HepG2 (cell line): ENCODE results near the gene AJM1. TPM values are rescaled to one million over a fixed set of nuclear protein-coding genes. Genes with fewer than 3 reads are reported as not detected.

Experiments used
- CBX1 ChIP-seq: IDR thresholded peaks from one replicate; pipeline ENCODE4 v1.6.1; 2016; ENCODE audit warnings: antibody characterized with exemption, low read depth
- CREBL2 ChIP-seq: sonication (generic); formaldehyde crosslinking; IDR thresholded peaks from 2 replicates; pipeline ENCODE4 v1.8.1; 2023; ENCODE audit warnings: missing genetic modification reagents, mild to moderate bottlenecking, borderline replicate concordance
- HNRNPUL1 ChIP-seq: fragments of 200-400 bp; formaldehyde crosslinking; IDR thresholded peaks from 2 replicates; pipeline ENCODE4 v1.6.1; 2017; ENCODE audit warnings: low read depth, mild to moderate bottlenecking, low read length, moderate library complexity
- KDM4B ChIP-seq: sonication (generic); formaldehyde crosslinking; IDR thresholded peaks from 2 replicates; pipeline ENCODE4 v1.4.0; 2020; ENCODE audit warnings: missing genetic modification reagents
- LCORL ChIP-seq, 2 experiments: fragments of 450-650 bp in 1 of 2; sonication (generic) in 1 of 2; formaldehyde crosslinking in 1 of 2; IDR thresholded peaks; 2 replicates each; pipeline versions ENCODE4 v1.5.0 to v1.6.1; 2017 to 2020; ENCODE audit warnings: antibody characterized with exemption in 1 of 2, missing genetic modification reagents in 1 of 2
- NFE2 ChIP-seq: sonication (generic); formaldehyde crosslinking; IDR thresholded peaks from 2 replicates; pipeline ENCODE4 v1.4.0; 2020; ENCODE audit warnings: missing genetic modification reagents
- POLR2G ChIP-seq: fragments of 200-400 bp; formaldehyde crosslinking; IDR thresholded peaks from 2 replicates; pipeline ENCODE4 v1.6.1; 2018; ENCODE audit warnings: mild to moderate bottlenecking, low read depth, low read length, moderate library complexity
- RBFOX2 ChIP-seq: fragments of 200-400 bp; formaldehyde crosslinking; IDR thresholded peaks from 2 replicates; pipeline ENCODE4 v1.6.1; 2017; ENCODE audit warnings: low read depth, mild to moderate bottlenecking, low read length
- RFX5 ChIP-seq: IDR thresholded peaks from 2 replicates; pipeline ENCODE4 v1.6.1; 2011; ENCODE audit warnings: low read depth, low read length, improper control_type of control experiment
- SP5 ChIP-seq: IDR thresholded peaks from 2 replicates; pipeline ENCODE4 v1.6.1; 2016; ENCODE audit warnings: low read depth, borderline replicate concordance
- STAT5B ChIP-seq: sonication (generic); formaldehyde crosslinking; IDR thresholded peaks from 2 replicates; pipeline ENCODE4 v1.4.0; 2020; ENCODE audit warnings: missing genetic modification reagents
- SYNCRIP ChIP-seq: fragments of 200-400 bp; formaldehyde crosslinking; IDR thresholded peaks from 2 replicates; pipeline ENCODE4 v1.6.1; 2018; ENCODE audit warnings: mild to moderate bottlenecking, low read depth, low read length; ENCODE audit not compliant: insufficient read depth
- TBX2 ChIP-seq: sonication (generic); formaldehyde crosslinking; IDR thresholded peaks from 2 replicates; pipeline ENCODE4 v1.5.0; 2020; ENCODE audit warnings: missing genetic modification reagents, mild to moderate bottlenecking, borderline replicate concordance
- ZNF143 ChIP-seq: sonication (generic); formaldehyde crosslinking; IDR thresholded peaks from 2 replicates; pipeline ENCODE4 v1.4.0; 2020; ENCODE audit warnings: missing genetic modification reagents
- ZNF160 ChIP-seq: sonication (generic); formaldehyde crosslinking; IDR thresholded peaks from 2 replicates; pipeline ENCODE4 v1.8.0; 2022; ENCODE audit warnings: mild to moderate bottlenecking, inconsistent platforms, missing genetic modification reagents
- ZNF431 ChIP-seq: sonication (generic); formaldehyde crosslinking; IDR thresholded peaks from 2 replicates; pipeline ENCODE4 v1.9.0; 2022; ENCODE audit warnings: missing genetic modification reagents, low read depth, mild to moderate bottlenecking, borderline replicate concordance
- ZNF547 ChIP-seq: sonication (generic); formaldehyde crosslinking; IDR thresholded peaks from 2 replicates; pipeline ENCODE4 v1.5.1; 2020; ENCODE audit warnings: mild to moderate bottlenecking, missing genetic modification reagents
- ZNF678 ChIP-seq: sonication (generic); formaldehyde crosslinking; IDR thresholded peaks from 2 replicates; pipeline ENCODE4 v1.4.0; 2020; ENCODE audit warnings: mild to moderate bottlenecking, missing genetic modification reagents
- ZNF839 ChIP-seq: sonication (generic); formaldehyde crosslinking; IDR thresholded peaks from 2 replicates; pipeline ENCODE4 v1.4.0; 2020; ENCODE audit warnings: missing genetic modification reagents, mild to moderate bottlenecking, borderline replicate concordance
- ZNF891 ChIP-seq: sonication (generic); formaldehyde crosslinking; IDR thresholded peaks from 2 replicates; pipeline ENCODE4 v1.5.0; 2020; ENCODE audit warnings: mild to moderate bottlenecking, missing genetic modification reagents
- polyA plus RNA-seq, 8 experiments: library from polyadenylated mRNA; depleted of rRNA in 3 of 8; stranded (reverse) in 7 of 8; unstranded in 1 of 8; fragments of >200 nt; fragmentation: Illumina TruSeq in 4 of 8; extraction: Trizol in 4 of 8; gene quantifications; 2 replicates each; pipeline versions ENCODE4 v1.2.1 to v1.2.3, GENCODE V29; 2011 to 2016; ENCODE audit warnings: low read depth in 4 of 8, missing spikeins in 1 of 8, mixed read lengths in 1 of 8; ENCODE audit not compliant: insufficient read depth in 1 of 8
- total RNA-seq, 5 experiments: library from RNA; depleted of rRNA; stranded (reverse); fragments of >200 nt; fragmentation: Illumina TruSeq; extraction: Trizol; gene quantifications; 2 replicates each; pipeline ENCODE4 v1.2.3, GENCODE V29; 2016; ENCODE audit warnings: low read depth in 1 of 5
- TF ChIP-seq, protein P1 (sequence below): sonication (generic); formaldehyde crosslinking; IDR thresholded peaks from 2 replicates; pipeline ENCODE4 v1.4.0; 2020; ENCODE audit warnings: missing genetic modification reagents
- TF ChIP-seq, protein P2 (sequence below): sonication (generic); formaldehyde crosslinking; IDR thresholded peaks from 2 replicates; pipeline ENCODE4 v1.5.0; 2020; ENCODE audit warnings: mild to moderate bottlenecking, missing genetic modification reagents
- TF ChIP-seq, protein P3 (sequence below): sonication (generic); formaldehyde crosslinking; conservative IDR thresholded peaks from 2 replicates; pipeline ENCODE4 v1.8.1; 2023; ENCODE audit warnings: missing genetic modification reagents
- TF ChIP-seq, protein P4 (sequence below): IDR thresholded peaks from 2 replicates; pipeline ENCODE4 v1.6.1; 2016; ENCODE audit warnings: missing compliant biosample characterization, missing genetic modification reagents, borderline replicate concordance

Gene AJM1
- total and polyA plus RNA-seq, 2 of the 13 experiments (the other 11 are each of a cell fraction or from before 2014, with no cell fraction given), result 1.1 to 1.2 TPM

DNA sequence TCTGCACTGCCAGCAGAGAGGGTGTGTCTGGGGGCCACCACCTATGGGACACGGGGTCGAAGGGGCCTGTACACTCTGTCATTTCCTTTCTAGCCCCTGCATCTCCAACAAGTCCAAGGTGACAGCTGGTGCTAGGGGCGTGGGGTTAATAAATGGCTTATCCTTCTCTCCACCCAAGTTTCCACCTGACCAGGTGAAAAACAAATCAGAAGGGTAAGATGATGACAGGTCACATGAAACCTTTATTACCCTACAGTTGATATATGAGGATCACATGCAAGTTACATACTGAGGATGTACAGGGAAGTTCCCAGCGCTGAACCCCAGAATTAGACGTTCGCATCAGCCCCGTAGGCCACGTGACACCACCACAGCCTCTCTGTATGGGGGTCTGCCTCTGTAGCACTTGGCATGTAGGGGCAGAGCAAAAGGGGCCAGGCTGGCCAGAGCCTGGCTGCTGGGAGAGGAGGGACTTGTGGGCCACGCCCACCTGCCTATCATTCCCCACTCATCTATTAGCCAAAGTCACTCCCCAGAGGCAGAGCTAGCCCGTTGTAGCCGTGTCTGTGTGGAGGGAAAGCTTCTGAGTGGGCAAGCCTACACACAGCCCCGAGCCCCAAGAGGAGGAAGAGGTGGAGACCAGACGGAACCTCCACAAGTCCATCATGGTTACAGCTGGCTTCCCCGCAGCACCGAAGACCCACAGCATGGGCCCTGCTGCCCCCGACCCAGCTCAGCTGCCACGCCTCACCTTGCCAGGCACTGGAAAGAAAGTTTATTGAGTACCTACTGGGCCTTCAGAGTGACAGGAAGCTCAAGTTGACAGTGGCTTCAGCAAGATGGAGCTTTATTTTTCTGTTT lies 49.0 kb upstream of the AJM1 start (continued):
- TF ChIP-seq TBX2 (CRISPR knock-in tag), result peak; percentile 14; the same call in 1 of the 2 replicates
- no peak for TF ChIP-seq KDM4B
- TF ChIP-seq, protein P1, sequence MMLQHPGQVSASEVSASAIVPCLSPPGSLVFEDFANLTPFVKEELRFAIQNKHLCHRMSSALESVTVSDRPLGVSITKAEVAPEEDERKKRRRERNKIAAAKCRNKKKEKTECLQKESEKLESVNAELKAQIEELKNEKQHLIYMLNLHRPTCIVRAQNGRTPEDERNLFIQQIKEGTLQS (CRISPR knock-in tag), result no peak
- no peak for TF ChIP-seq CBX1
- TF ChIP-seq STAT5B (CRISPR knock-in tag), result no peak
- TF ChIP-seq ZNF431 (CRISPR knock-in tag), result 0 out of 2 replicates have a peak, but pooled peaks have one; percentile 45
- TF ChIP-seq LCORL (IDR thresholded peaks at IDR 0.05), result no peak
- TF ChIP-seq LCORL (CRISPR knock-in tag; IDR thresholded peaks at IDR 0.05), result peak; percentile 52; the same call in 1 of the 2 replicates
- no peak for TF ChIP-seq ZNF143 (CRISPR knock-in tag)
- no peak for TF ChIP-seq HNRNPUL1
- TF ChIP-seq NFE2 (CRISPR knock-in tag), result no peak
- TF ChIP-seq CREBL2, result no peak
- TF ChIP-seq ZNF839 (CRISPR knock-in tag), result no peak
- no peak; the same call in 1 of the 2 replicates for TF ChIP-seq POLR2G
- TF ChIP-seq, protein P2, sequence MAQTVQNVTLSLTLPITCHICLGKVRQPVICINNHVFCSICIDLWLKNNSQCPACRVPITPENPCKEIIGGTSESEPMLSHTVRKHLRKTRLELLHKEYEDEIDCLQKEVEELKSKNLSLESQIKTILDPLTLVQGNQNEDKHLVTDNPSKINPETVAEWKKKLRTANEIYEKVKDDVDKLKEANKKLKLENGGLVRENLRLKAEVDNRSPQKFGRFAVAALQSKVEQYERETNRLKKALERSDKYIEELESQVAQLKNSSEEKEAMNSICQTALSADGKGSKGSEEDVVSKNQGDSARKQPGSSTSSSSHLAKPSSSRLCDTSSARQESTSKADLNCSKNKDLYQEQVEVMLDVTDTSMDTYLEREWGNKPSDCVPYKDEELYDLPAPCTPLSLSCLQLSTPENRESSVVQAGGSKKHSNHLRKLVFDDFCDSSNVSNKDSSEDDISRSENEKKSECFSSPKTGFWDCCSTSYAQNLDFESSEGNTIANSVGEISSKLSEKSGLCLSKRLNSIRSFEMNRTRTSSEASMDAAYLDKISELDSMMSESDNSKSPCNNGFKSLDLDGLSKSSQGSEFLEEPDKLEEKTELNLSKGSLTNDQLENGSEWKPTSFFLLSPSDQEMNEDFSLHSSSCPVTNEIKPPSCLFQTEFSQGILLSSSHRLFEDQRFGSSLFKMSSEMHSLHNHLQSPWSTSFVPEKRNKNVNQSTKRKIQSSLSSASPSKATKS, result no peak
- TF ChIP-seq ZNF160 (CRISPR knock-in tag), result no peak
- 0 out of 2 replicates have a peak, but pooled peaks have one; percentile 15 for TF ChIP-seq ZNF547 (CRISPR knock-in tag)
- no peak for TF ChIP-seq SYNCRIP
- no peak for TF ChIP-seq ZNF678
- no peak for TF ChIP-seq RFX5
- peak; percentile 63; the same call in 1 of the 2 replicates for TF ChIP-seq RBFOX2
- TF ChIP-seq SP5 (CRISPR knock-in tag), result peak; percentile 53; the same call in 1 of the 2 replicates
- TF ChIP-seq, protein P3, sequence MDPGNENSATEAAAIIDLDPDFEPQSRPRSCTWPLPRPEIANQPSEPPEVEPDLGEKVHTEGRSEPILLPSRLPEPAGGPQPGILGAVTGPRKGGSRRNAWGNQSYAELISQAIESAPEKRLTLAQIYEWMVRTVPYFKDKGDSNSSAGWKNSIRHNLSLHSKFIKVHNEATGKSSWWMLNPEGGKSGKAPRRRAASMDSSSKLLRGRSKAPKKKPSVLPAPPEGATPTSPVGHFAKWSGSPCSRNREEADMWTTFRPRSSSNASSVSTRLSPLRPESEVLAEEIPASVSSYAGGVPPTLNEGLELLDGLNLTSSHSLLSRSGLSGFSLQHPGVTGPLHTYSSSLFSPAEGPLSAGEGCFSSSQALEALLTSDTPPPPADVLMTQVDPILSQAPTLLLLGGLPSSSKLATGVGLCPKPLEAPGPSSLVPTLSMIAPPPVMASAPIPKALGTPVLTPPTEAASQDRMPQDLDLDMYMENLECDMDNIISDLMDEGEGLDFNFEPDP, result 0 out of 2 replicates have a peak, but pooled peaks have one; percentile 46
- TF ChIP-seq, protein P4, sequence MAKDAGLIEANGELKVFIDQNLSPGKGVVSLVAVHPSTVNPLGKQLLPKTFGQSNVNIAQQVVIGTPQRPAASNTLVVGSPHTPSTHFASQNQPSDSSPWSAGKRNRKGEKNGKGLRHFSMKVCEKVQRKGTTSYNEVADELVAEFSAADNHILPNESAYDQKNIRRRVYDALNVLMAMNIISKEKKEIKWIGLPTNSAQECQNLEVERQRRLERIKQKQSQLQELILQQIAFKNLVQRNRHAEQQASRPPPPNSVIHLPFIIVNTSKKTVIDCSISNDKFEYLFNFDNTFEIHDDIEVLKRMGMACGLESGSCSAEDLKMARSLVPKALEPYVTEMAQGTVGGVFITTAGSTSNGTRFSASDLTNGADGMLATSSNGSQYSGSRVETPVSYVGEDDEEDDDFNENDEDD (CRISPR knock-in tag), result 0 out of 2 replicates have a peak, but pooled peaks have one; percentile 27
- TF ChIP-seq ZNF891, result 0 out of 2 replicates have a peak, but pooled peaks have one; percentile 45
